Measurements from ENCODE around the gene MYO5A.

DNA sequence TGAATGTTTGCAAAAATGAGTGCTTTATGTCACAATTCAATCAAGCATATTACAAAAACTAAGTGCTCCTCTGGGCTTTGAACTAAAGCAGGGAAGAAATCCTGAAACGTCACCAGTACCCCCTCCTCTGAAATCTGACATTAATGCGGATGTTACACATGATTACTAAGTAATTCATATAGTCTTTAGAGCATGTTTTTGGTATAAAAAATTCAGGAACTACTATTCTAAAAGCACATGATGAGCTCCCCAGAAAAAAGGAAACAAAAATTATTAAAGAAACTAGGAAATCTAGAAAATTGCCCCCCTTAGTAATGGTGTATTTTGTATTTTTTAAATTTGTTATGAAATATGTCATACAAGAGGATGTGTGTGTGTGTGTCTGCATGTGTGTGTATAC, 87.7 kb downstream of the MYO5A start:
- TF ChIP-seq, protein P1, sequence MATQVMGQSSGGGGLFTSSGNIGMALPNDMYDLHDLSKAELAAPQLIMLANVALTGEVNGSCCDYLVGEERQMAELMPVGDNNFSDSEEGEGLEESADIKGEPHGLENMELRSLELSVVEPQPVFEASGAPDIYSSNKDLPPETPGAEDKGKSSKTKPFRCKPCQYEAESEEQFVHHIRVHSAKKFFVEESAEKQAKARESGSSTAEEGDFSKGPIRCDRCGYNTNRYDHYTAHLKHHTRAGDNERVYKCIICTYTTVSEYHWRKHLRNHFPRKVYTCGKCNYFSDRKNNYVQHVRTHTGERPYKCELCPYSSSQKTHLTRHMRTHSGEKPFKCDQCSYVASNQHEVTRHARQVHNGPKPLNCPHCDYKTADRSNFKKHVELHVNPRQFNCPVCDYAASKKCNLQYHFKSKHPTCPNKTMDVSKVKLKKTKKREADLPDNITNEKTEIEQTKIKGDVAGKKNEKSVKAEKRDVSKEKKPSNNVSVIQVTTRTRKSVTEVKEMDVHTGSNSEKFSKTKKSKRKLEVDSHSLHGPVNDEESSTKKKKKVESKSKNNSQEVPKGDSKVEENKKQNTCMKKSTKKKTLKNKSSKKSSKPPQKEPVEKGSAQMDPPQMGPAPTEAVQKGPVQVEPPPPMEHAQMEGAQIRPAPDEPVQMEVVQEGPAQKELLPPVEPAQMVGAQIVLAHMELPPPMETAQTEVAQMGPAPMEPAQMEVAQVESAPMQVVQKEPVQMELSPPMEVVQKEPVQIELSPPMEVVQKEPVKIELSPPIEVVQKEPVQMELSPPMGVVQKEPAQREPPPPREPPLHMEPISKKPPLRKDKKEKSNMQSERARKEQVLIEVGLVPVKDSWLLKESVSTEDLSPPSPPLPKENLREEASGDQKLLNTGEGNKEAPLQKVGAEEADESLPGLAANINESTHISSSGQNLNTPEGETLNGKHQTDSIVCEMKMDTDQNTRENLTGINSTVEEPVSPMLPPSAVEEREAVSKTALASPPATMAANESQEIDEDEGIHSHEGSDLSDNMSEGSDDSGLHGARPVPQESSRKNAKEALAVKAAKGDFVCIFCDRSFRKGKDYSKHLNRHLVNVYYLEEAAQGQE (IDR thresholded peaks at IDR 0.05; ENCODE audit: low read depth), result no peak
- TF ChIP-seq, protein P2, sequence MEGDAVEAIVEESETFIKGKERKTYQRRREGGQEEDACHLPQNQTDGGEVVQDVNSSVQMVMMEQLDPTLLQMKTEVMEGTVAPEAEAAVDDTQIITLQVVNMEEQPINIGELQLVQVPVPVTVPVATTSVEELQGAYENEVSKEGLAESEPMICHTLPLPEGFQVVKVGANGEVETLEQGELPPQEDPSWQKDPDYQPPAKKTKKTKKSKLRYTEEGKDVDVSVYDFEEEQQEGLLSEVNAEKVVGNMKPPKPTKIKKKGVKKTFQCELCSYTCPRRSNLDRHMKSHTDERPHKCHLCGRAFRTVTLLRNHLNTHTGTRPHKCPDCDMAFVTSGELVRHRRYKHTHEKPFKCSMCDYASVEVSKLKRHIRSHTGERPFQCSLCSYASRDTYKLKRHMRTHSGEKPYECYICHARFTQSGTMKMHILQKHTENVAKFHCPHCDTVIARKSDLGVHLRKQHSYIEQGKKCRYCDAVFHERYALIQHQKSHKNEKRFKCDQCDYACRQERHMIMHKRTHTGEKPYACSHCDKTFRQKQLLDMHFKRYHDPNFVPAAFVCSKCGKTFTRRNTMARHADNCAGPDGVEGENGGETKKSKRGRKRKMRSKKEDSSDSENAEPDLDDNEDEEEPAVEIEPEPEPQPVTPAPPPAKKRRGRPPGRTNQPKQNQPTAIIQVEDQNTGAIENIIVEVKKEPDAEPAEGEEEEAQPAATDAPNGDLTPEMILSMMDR (IDR thresholded peaks at IDR 0.05 in 2 of 3, conservative IDR thresholded peaks at IDR 0.05 in 1 of 3; ENCODE audit: borderline replicate concordance in 1 of 3, insufficient read depth in 1 of 3, low read depth in 2 of 3, low read length in 2 of 3), result no peak
- TF ChIP-seq POLR2A (IDR thresholded peaks at IDR 0.05; ENCODE audit: borderline replicate concordance, extremely low read depth, insufficient read depth, insufficient read length) (no peak), EZH2 (IDR thresholded peaks at IDR 0.05) (no peak), ZNF274 (IDR thresholded peaks at IDR 0.05; ENCODE audit: low read depth, low read length) (no peak), ZFX (IDR thresholded peaks at IDR 0.05) (no peak), SP1 (IDR thresholded peaks at IDR 0.05; ENCODE audit: low read depth) (no peak), POLR2AphosphoS5 (IDR thresholded peaks at IDR 0.05; ENCODE audit: low read depth, low read length) (no peak), TCF7L2 (IDR thresholded peaks at IDR 0.05; ENCODE audit: borderline replicate concordance, extremely low read depth, insufficient read depth, insufficient read length) (no peak)

Data from HCT116 (cell line).